ENCODE results near the gene ARSG. TPM values are rescaled to one million over a fixed set of nuclear protein-coding genes. Genes with fewer than 3 reads are reported as not detected.
A peak's percentile ranks its signal among the peaks of the same experiment; 100 is the strongest.

Gene ARSG
- total RNA-seq, 1 donor from 2014 or later: 6.7 TPM

DNA sequence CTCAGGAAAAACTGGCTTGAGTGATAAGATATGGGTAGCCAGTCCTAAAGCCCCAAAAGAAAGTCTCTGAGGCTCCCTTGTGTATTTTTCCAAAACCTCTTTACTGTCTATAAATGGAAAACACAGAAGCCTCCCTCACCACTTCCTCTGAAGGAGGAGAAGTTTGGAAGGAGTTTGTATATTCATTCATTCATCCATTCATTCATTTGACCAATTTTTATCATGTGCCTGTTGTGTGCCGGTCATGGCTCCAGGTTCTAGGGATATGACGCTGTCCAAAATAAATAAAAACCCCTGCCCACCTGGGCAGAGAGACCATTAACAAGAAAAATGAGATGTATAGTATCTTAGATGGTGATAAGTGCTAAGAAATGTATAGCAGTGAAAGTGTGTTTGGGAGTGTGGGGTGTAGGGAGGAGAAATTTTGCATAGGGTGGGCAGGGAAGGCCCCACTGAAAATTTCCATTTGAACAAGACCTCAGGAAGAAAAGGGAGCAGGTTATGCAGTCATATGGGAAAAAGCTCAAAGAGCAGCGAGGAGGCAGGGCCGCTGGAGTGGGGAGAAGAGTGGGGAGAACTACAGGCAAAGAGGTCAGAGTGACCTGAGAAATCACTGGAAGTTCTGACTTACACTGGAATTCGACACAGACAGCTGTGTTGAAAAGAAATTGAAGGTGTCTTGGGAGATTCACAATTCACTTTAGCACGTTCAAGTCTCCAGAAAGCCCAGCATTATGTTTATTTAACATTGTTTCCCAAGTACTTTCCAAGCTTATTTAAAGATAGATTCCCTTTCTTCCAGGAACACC, 172.1 kb downstream of the ARSG start:
- intact Hi-C loops (cut with micrococcal nuclease): loop anchor here (1.0 to 5.0 kb wide), 14 partner anchors 27 to 746 kb away; partner anchors contain the start of genes ARSG, BPTF, NOL11 and SLC16A6
- no peaks in the 10 kb centered on the region for H3K36me3 Mint-ChIP-seq (ENCODE audit: low read depth)
- peaks cover 14% of the 10 kb centered on the region for H3K27me3 Mint-ChIP-seq (ENCODE audit: insufficient read depth)
- H3K27ac Mint-ChIP-seq: peak overlapping the region; percentile 50
- peaks cover 54% of the 10 kb centered on the region for H3K4me1 Mint-ChIP-seq (ENCODE audit: low read depth)
- no peak for DNase-seq (ENCODE audit: low spot score)
- H3K9me3 Mint-ChIP-seq: no peaks in the 10 kb centered on the region
- no peak overlapping the region for H3K4me3 Mint-ChIP-seq

DNA sequence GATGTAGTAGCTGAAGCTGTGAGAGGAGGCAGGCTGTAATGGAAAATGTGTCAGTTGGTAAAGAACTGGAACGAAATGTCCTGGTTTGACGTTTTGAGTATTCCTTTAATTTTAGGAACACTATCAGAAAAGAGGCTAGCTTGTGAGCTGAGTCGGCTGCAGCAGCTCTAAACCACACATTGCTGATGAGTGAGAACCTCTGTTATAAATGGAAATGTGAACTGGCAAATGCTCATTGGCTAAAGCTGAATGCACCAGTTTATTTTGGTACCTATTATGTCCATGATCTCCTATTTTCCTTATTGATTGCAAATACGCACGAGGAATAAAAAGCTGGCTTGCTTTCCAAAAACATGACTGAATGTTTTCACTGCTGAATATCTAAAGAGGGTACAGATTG, 177.0 kb downstream of the ARSG start:
- H3K4me3 Mint-ChIP-seq: no peak overlapping the region
- DNase-seq (ENCODE audit: low spot score): no peak
- no peak overlapping the region for H3K27ac Mint-ChIP-seq

DNA sequence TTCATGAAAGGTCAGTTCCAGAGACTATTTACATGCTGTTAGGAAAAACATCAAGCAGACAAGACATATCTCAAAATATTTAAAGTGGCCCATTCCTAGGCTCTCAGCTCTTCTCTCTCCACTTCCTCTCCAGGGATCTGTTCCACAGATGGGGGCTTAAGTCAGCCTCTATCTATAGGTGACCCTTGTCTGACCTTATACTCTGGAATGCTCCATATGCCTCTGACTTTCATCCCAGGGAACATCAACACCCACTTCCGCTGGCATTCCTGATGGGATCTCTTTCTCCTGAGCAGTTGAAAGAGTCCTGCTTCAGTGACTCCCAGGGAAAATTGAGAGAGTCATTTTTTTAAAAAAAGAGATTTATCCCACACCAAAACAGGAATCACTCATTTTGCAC, 177.5 kb downstream of the ARSG start:
- Mint-ChIP-seq H3K27ac (no peak overlapping the region), H3K36me3 (ENCODE audit: low read depth) (no peaks in the 10 kb centered on the region), H3K27me3 (ENCODE audit: insufficient read depth) (peaks cover 36% of the 10 kb centered on the region), H3K4me1 (ENCODE audit: low read depth) (peaks cover 7% of the 10 kb centered on the region), H3K9me3 (no peaks in the 10 kb centered on the region), H3K4me3 (no peak overlapping the region)
- no peak for DNase-seq (ENCODE audit: low spot score)
- intact Hi-C loops (cut with micrococcal nuclease): no loop called here

More for the DNA sequence above, 177.0 kb downstream of the ARSG start:
- Mint-ChIP-seq H3K9me3 (no peaks in the 10 kb centered on the region), H3K4me1 (ENCODE audit: low read depth) (peaks cover 7% of the 10 kb centered on the region), H3K27me3 (ENCODE audit: insufficient read depth) (peaks cover 34% of the 10 kb centered on the region), H3K36me3 (ENCODE audit: low read depth) (no peaks in the 10 kb centered on the region)
- intact Hi-C loops (cut with micrococcal nuclease): no loop called here

Other genes starting within 250 kb of the ARSG start
- gene AMZ2, start 43.5 kb upstream of the ARSG start, total RNA-seq: 67.3 and 75.7 TPM in 2 replicates
- gene SLC16A6, start 368 bp upstream of the ARSG start, total RNA-seq: 3.0 and 3.8 TPM in 2 replicates
- 11.5 and 13.1 TPM in 2 replicates for gene WIPI1, start 166.0 kb downstream of the ARSG start, total RNA-seq
- gene PRKAR1A, start 220.9 kb downstream of the ARSG start, total RNA-seq: 209 and 214 TPM in 2 replicates